EH (cell line): ENCODE measurements around the gene TANGO6.

Experiments used
- DNase-seq: peaks from one replicate; pipeline ENCODE4 v3.0.0-alpha.2; 2015; ENCODE audit warnings: low read depth

TANGO6 gene

GRCh38 chr16:68909099-68909733, 65.9 kb downstream of the TANGO6 start:
- no peak for DNase-seq

- DNase-seq: no peak
Measured at GRCh38 chr16:68910051-68910450, 66.7 kb downstream of the TANGO6 start.

DNA sequence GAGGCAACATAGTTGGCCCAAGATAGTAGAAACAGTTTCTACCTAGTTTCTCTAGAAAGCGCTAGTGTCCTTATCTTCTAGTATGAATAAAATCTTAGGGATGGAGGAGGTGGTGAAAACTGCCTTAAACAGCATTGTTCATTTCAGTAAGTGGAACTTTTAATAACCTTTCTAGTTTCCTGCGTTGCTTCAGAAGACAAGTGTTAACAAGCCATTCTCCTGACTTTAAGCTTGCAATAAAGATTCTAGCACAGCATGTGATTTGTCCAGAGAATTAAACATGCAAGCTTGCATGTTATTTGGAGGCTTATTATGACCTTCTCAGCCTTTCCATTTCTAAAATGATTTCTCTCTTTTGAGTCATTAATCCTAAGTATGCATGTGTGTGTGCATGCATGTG, 72.3 kb downstream of the TANGO6 start:
- DNase-seq: no peak

DNA sequence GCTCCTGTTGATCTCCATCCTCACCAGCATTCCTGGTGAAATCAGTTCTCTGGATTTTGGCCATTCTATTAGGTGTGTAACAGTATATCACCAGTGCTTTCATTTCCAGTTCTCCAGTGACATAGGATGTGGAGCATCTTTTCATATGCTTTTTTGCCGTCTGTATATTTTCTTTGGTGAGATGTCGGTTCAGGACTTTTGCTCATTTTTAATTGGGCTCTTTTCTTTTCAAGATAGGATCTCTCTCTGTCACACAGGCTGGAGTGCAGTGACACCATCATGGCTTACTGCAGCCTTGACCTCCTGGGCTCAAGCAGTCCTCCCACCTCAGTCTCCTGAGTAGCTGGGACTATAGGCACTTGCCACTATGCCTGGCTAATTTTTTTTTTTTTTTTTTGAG, 74.2 kb downstream of the TANGO6 start:
- no peak for DNase-seq

DNA sequence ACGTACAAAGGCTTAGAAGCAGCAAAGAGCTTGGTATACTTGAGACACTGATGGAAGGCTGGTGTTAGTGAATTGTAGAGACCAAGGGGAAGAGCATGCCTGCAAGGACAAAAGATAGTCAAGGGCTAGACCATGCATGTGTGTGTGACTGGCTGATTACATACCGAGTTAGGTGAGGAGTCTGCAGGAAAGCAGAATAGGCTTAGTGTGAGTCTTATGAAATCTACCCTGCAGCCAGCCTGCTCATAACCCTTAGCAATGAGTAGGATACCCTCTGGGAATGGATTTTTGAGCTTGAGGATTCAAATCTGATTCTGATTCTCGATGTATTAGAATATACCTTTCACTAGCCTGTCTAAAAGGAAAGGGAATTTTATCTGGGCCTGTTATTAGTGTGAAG, 77.0 kb downstream of the TANGO6 start:
- DNase-seq: no peak

- DNase-seq: peak; percentile 16
Measured at GRCh38 chr16:68921637-68922036, 78.3 kb downstream of the TANGO6 start.

GRCh38 chr16:68923116-68923515, 79.8 kb downstream of the TANGO6 start:
- no peak for DNase-seq

DNA sequence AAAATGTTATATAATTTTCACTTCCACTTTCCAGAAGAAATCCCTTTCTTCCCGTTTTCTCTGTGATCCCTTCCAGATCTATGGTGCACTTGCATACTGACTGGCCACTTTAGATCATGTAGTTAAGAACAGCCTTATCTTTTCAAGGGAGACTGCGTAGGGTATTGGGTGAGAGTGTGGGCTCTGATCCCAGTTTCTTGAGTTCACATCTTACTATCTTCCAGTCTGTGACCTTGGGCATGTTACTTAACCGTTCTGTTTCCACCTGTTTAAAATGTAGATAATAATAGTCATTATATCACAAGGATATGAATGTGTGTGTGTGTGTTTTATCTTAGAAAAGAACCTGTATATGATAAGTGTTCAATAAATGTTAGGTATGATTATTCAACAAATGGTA, 83.7 kb downstream of the TANGO6 start:
- no peak for DNase-seq

DNA sequence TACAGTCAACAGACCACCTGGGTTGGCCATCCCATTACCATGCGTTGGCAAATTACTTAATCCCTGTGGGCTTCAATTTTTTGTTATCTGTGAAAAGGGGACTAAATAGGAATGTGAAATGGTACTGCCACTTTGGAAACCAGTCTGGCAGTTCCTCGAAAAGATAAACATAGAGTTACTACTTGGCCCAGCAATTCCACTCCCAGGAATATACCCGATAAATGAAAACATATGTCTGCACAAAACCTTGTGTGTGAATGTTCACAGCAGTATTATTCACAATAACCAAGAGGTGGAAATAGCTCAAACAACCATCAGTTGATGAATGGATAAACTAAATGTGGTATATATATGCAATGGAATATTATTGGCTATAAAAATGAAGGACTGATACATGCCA, 87.9 kb downstream of the TANGO6 start:
- DNase-seq: peak; percentile 24

GRCh38 chr16:68934402-68934801, 91.1 kb downstream of the TANGO6 start:
- no peak for DNase-seq

GRCh38 chr16:68935008-68935407, 91.7 kb downstream of the TANGO6 start:
- peak; percentile 11 for DNase-seq

DNA sequence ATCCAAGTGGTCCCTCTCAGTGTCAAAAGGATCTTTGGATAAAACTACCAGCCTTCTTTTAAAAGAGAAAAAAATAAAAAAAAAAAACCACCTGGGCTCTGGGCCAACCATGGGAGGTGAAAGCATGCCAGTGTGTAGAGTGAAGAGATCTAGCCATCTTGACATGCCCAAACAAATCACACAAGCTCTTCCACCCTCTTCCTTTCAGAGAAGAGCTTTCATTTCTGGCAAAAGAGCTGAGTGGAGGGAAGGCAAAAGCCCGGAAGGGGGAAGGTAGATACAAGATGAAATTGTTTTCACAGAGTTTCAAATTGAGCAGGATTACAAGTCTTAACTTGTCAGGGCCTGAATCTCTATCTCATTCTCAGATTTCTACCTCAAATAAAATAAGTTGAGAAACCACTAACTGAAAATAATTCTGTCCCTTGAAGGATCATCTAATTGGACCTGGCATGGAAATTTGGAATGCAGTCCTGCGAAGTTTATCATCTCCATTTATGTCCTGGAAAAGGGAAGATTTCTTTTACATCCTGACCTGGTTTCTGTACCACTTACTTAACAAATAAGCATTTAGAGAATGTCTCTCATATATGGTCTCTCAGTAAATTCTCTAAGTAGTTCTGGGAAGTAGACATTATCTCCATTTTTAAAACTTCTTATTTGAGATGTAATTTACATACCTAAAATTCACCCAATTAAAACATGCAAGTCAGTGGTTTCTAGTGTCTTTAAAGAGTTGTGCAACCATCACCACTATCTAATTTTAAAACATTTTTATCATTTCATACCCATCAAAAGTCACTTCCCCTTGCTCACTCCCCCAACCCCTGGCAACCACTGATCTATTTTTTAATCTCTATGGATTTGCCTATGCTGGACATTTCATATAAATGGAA, 93.7 kb downstream of the TANGO6 start:
- DNase-seq: peak; percentile 93

DNA sequence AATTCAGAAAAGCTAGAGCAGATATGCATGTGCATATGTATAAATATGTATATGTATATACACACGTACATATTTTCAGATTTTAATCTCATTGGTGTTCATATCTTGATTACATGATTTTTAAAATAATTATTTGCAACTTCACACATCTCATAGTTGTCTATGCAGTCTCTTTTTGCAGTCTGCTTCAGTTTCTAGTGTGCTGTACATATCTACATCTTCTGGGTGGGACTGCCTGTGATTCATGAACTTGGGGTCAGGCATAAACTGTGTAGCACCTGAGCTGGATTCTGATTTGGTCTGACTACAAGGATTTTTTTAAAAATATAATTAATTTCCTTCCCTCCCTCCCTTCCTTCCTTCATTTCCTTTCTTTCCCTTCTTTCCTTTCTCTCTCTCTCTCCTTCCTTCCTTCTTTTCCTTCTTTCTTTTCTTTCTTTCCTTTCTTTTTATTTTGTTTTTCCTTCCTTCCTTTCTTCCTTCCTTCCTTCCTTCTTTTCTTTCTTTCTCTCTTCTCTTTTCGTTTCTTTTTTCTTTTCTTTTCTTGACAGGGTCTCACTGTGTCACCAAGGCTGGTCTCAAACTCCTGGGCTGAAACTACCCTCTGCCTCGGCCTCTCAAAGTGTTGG, 96.5 kb downstream of the TANGO6 start:
- DNase-seq: no peak

GRCh38 chr16:68940816-68941215, 97.5 kb downstream of the TANGO6 start:
- DNase-seq: no peak

- peak; percentile 46 for DNase-seq
Measured at GRCh38 chr16:68943961-68944360, 100.6 kb downstream of the TANGO6 start.

- peak; percentile 34 for DNase-seq
Measured at GRCh38 chr16:68948230-68948910, 105.0 kb downstream of the TANGO6 start.

GRCh38 chr16:68951991-68952877, 108.9 kb downstream of the TANGO6 start:
- peak; percentile 79 for DNase-seq

GRCh38 chr16:68954911-68955635, 111.7 kb downstream of the TANGO6 start:
- DNase-seq: no peak

- no peak for DNase-seq
Measured at GRCh38 chr16:68960910-68961309, 117.6 kb downstream of the TANGO6 start.

GRCh38 chr16:68961778-68962402, 118.6 kb downstream of the TANGO6 start:
- DNase-seq: no peak
